Ishikawa (cell line): ENCODE measurements around the gene KISS1R.

Source experiments
- CEBPB ChIP-seq: IDR thresholded peaks from 2 replicates; pipeline ENCODE4 v1.6.1; 2012
- CREB1 ChIP-seq: IDR thresholded peaks from 2 replicates; pipeline ENCODE4 v1.6.1; 2012; ENCODE audit warnings: low read depth
- EGR1 ChIP-seq: IDR thresholded peaks from 2 replicates; pipeline ENCODE4 v1.6.1; 2012
- EP300 ChIP-seq: IDR thresholded peaks from 2 replicates; pipeline ENCODE4 v1.6.1; 2012; ENCODE audit warnings: borderline replicate concordance
- FOXM1 ChIP-seq: IDR thresholded peaks from 2 replicates; pipeline ENCODE4 v1.6.1; 2012; ENCODE audit warnings: low read depth, borderline replicate concordance
- NFIC ChIP-seq: IDR thresholded peaks from 2 replicates; pipeline ENCODE4 v1.6.1; 2012
- RAD21 ChIP-seq: IDR thresholded peaks from 2 replicates; pipeline ENCODE4 v1.6.1; 2012; ENCODE audit warnings: low read depth
- TAF1 ChIP-seq: IDR thresholded peaks from 2 replicates; pipeline ENCODE4 v1.6.1; 2012; ENCODE audit warnings: low read depth, mild to moderate bottlenecking
- TCF12 ChIP-seq: IDR thresholded peaks from 2 replicates; pipeline ENCODE4 v1.6.1; 2012; ENCODE audit warnings: low read depth
- TEAD4 ChIP-seq: IDR thresholded peaks from 2 replicates; pipeline ENCODE4 v1.6.1; 2012
- YY1 ChIP-seq: IDR thresholded peaks from 2 replicates; pipeline ENCODE4 v1.6.1; 2012; ENCODE audit warnings: low read depth
- ZBTB7A ChIP-seq: IDR thresholded peaks from 2 replicates; pipeline ENCODE4 v1.6.1; 2012; ENCODE audit warnings: low read depth
- TF ChIP-seq, protein P1 (sequence below): IDR thresholded peaks from 2 replicates; pipeline ENCODE4 v1.6.1; 2012; ENCODE audit warnings: low read depth, mild to moderate bottlenecking
- TF ChIP-seq, protein P2 (sequence below): IDR thresholded peaks from 2 replicates; pipeline ENCODE4 v1.6.1; 2012
- TF ChIP-seq, protein P3 (sequence below): IDR thresholded peaks from 2 replicates; pipeline ENCODE4 v1.6.1; 2012

Gene KISS1R

DNA sequence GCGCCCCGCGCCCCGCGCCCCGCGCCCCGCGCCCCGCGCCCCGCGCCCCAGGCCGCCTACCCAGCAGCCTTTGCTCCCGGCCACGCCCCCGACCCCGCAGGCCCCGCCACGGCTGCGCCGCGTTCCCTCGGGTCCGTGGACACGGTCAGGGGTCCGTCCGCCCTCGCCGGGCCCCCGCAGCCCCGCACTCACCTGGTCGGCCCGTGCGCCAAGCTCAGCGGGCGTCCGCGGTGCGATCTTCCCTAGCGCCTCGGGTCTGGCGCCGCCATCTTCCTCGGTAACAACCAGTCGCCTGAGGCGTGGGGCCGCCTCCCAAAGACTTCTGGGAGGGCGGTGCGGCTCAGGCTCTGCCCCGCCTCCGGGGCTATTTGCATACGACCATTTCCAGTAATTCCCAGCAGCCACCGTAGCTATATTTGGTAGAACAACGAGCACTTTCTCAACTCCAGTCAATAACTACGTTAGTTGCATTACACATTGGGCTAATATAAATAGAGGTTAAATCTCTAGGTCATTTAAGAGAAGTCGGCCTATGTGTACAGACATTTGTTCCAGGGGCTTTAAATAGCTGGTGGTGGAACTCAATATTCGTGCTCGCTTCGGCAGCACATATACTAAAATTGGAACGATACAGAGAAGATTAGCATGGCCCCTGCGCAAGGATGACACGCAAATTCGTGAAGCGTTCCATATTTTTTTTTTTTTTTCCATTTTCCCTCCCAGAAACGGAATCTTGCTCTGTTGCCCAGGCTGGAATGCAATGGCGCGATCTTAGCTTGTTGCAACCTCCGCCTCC lies 24.0 kb upstream of the KISS1R start, which contains the start of the genes MED16 and RNU6-9:
MED16 (minus strand) TSS at position 294 of the 796 bp plus-strand sequence. CDS start 2,056 bp downstream, outside the sequence.
RNU6-9 (plus strand) TSS at position 591 of the 796 bp plus-strand sequence.
- TF ChIP-seq EP300 (no peak), TAF1 (peak; percentile 70; the same call in 1 of the 2 replicates), RAD21 (no peak), FOXM1 (no peak), ZBTB7A (no peak), TEAD4 (peak; percentile 83), TCF12 (no peak), CEBPB (peak; percentile 18; the same call in 1 of the 2 replicates), CREB1 (no peak; the same call in 1 of the 2 replicates), EGR1 (no peak), YY1 (peak; percentile 91), NFIC (no peak)
- TF ChIP-seq, protein P1, sequence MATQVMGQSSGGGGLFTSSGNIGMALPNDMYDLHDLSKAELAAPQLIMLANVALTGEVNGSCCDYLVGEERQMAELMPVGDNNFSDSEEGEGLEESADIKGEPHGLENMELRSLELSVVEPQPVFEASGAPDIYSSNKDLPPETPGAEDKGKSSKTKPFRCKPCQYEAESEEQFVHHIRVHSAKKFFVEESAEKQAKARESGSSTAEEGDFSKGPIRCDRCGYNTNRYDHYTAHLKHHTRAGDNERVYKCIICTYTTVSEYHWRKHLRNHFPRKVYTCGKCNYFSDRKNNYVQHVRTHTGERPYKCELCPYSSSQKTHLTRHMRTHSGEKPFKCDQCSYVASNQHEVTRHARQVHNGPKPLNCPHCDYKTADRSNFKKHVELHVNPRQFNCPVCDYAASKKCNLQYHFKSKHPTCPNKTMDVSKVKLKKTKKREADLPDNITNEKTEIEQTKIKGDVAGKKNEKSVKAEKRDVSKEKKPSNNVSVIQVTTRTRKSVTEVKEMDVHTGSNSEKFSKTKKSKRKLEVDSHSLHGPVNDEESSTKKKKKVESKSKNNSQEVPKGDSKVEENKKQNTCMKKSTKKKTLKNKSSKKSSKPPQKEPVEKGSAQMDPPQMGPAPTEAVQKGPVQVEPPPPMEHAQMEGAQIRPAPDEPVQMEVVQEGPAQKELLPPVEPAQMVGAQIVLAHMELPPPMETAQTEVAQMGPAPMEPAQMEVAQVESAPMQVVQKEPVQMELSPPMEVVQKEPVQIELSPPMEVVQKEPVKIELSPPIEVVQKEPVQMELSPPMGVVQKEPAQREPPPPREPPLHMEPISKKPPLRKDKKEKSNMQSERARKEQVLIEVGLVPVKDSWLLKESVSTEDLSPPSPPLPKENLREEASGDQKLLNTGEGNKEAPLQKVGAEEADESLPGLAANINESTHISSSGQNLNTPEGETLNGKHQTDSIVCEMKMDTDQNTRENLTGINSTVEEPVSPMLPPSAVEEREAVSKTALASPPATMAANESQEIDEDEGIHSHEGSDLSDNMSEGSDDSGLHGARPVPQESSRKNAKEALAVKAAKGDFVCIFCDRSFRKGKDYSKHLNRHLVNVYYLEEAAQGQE: no peak
- TF ChIP-seq, protein P2, sequence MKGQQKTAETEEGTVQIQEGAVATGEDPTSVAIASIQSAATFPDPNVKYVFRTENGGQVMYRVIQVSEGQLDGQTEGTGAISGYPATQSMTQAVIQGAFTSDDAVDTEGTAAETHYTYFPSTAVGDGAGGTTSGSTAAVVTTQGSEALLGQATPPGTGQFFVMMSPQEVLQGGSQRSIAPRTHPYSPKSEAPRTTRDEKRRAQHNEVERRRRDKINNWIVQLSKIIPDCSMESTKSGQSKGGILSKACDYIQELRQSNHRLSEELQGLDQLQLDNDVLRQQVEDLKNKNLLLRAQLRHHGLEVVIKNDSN: no peak
- TF ChIP-seq, protein P3, sequence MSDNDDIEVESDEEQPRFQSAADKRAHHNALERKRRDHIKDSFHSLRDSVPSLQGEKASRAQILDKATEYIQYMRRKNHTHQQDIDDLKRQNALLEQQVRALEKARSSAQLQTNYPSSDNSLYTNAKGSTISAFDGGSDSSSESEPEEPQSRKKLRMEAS: no peak; the same call in 1 of the 2 replicates

DNA sequence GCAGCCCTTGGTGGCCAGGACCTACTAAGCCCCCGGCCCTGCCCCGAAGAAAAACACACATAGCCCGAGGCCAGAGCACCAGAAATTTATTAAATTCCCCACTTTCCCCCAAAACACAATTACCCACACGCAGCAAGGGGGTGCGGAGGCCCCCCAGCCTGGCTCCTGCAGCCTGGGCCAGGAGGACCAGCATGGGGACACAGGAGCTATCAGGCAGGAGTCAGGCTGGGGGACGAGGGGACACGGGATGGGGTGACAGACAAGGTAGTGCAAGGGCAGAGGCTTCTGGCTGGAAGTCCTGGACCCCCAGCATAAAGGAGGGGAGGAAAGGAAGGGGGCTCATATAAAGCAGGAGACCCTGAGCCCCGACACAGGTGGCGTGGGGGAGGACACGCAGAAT lies 20.7 kb upstream of the KISS1R start:
- TF ChIP-seq TAF1 (no peak), RAD21 (no peak), YY1 (no peak), CEBPB (no peak), NFIC (no peak), TEAD4 (no peak), CREB1 (no peak), FOXM1 (no peak), EGR1 (no peak), TCF12 (no peak), EP300 (no peak)
- TF ChIP-seq, protein P1: no peak
- TF ChIP-seq, protein P2: no peak

DNA sequence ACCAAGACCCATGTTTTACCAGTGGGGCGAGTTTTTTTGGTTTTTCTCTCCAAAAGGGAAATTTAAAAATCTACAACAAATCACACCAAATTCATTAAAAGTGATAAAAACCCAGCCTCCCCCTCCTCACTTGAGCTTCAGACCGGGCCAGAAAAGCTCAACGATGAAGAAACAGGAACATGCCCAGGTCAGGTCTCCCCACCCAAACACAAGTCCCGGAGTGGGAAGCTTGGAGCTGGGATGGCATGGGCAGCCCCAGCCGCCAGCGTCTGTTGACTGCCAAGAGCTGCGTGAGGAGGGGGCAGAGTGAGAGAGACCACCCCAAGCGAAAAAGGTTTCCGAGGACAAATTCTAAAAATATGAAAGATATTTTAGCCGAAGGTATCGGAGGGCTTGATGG lies 20.1 kb upstream of the KISS1R start:
- TF ChIP-seq NFIC: no peak
- no peak for TF ChIP-seq EP300
- TF ChIP-seq, protein P2: no peak
- TF ChIP-seq TCF12: no peak
- no peak for TF ChIP-seq EGR1
- TF ChIP-seq, protein P1: no peak
- TF ChIP-seq TAF1: no peak
- no peak for TF ChIP-seq ZBTB7A
- no peak for TF ChIP-seq RAD21

DNA sequence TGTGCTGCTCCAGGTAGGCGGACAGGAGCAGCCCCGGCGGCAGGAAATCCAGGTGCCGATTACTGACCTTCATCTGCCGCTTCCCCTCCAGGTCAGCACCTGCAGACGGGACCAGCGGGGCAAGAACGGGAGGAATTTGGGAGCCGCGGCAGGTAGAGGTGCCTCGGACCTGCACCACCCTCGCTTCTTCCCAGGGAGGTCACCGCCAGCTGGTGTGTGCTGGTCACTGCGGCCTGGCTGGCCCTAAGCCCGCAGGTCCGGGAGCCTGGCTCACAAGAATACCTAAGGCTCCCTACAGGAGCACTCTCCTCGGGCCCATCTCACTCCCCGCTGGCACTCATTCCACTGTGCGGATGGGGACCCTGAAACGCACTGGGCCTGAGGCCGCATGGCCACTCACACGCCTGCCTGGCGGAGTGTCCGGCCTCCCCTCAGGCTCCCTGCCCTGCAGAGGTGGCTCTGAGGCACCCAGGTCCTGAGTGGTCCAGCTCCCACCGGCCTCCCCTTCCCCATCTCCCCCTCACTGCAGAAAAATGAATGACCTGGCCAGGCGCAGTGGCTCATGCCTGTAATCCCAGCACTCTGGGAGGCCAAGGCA lies 19.6 kb upstream of the KISS1R start:
- TF ChIP-seq, protein P3: no peak
- TF ChIP-seq FOXM1 (no peak), TEAD4 (no peak), CEBPB (no peak), ZBTB7A (no peak), TCF12 (no peak), CREB1 (no peak), EGR1 (no peak), RAD21 (no peak), EP300 (no peak), YY1 (no peak), TAF1 (no peak)
- TF ChIP-seq, protein P2: no peak
- TF ChIP-seq, protein P1: no peak
